ENCODE measurements around the gene ANGPTL1. TPM values are rescaled to one million over a fixed set of nuclear protein-coding genes. Genes with fewer than 3 reads are reported as not detected.

Gene ANGPTL1
- total and polyA plus RNA-seq, 10 of the 15 experiments (the other 5 are each of a cell fraction or from before 2014, with no cell fraction given), result not detected

DNA sequence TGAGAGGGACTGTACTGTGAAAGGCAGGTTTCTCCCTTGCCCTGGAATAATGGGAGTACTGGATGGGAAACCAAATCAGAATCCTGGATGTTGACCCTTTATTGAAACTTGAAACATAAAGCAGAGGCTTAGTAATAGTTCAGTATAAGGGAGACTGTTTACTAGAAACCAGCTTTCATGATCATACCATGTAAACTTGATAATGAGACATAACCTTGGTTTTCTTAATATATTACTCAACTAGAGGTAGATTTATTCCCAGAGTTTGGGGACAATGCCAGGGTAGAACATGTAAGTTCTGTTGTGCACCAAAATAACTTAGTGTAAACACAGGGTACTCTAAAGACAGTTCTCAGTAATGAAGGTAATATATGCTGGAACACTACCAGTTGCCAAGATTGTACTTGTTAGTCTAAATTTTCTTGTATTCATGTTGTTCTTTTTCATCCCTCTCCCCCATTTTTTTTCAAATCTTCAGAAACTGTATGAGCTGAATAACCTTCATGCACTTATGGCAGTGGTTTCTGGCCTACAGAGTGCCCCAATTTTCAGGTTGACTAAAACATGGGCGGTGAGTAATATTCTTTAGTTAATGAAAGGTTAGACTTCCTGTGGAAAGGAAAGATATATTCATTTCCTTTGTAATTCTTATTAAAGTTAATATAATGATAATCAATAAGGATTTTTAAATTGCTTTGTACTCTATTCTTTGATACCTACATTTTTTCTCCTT, 49.6 kb downstream of the ANGPTL1 start:
- ChIA-PET POLR2A (no interaction called here), SMC1A (ENCODE audit: uncharacterized antibody, unreplicated experiment) (no interaction called here), CTCF (interaction anchor here (0.8 kb wide), 1 partner anchor 289 kb away, joined by 3 read pairs; no protein-coding TSS in a partner anchor), RAD21 (ENCODE audit: unreplicated experiment) (no interaction called here)
- ATAC-seq (no peak), FAIRE-seq (no peak), DNase-seq (ENCODE audit: low read depth, low spot score) (no peak)
- Histone ChIP-seq H2AFZ (ENCODE audit: control insufficient read depth, low read depth, low read length) (no peak overlapping the region), H3K27ac (ENCODE audit: control insufficient read depth, insufficient read depth) (no peak overlapping the region), H3K79me2 (ENCODE audit: control insufficient read depth, insufficient read depth, low read length) (no peaks in the 10 kb centered on the region), H3K36me3 (ENCODE audit: control insufficient read depth in 2 of 2, insufficient read depth in 2 of 2, low read length in 1 of 2) (no peaks in the 10 kb centered on the region), H3K27me3 (replicated peaks in 1 of 2; ENCODE audit: control insufficient read depth in 2 of 2, insufficient read depth in 2 of 2, low read length in 1 of 2) (no peaks in the 10 kb centered on the region), H3K4me2 (ENCODE audit: control insufficient read depth, insufficient read depth) (no peak overlapping the region), H3K4me1 (ENCODE audit: control insufficient read depth, insufficient read depth, low read length) (no peaks in the 10 kb centered on the region), H4K20me1 (ENCODE audit: control insufficient read depth, insufficient read depth) (no peaks in the 10 kb centered on the region), H3K9ac (ENCODE audit: control insufficient read depth, insufficient read depth, low read length) (no peak overlapping the region), H3K4me3 (no peak overlapping the region), H3K9me3 (replicated peaks; ENCODE audit: control insufficient read depth, insufficient read depth, low read length) (no peaks in the 10 kb centered on the region)
- in situ Hi-C loops (cut with MboI), result no loop called here
- 4% methylated on average over 1 of the region's 1 CpG for WGBS (ENCODE audit: insufficient coverage, insufficient replicate concordance, low lambda C conversion rate, missing lambda C conversion rate)
- TF ChIP-seq PML (IDR thresholded peaks at IDR 0.05; ENCODE audit: low read length), result no peak
- TF ChIP-seq, protein P1, sequence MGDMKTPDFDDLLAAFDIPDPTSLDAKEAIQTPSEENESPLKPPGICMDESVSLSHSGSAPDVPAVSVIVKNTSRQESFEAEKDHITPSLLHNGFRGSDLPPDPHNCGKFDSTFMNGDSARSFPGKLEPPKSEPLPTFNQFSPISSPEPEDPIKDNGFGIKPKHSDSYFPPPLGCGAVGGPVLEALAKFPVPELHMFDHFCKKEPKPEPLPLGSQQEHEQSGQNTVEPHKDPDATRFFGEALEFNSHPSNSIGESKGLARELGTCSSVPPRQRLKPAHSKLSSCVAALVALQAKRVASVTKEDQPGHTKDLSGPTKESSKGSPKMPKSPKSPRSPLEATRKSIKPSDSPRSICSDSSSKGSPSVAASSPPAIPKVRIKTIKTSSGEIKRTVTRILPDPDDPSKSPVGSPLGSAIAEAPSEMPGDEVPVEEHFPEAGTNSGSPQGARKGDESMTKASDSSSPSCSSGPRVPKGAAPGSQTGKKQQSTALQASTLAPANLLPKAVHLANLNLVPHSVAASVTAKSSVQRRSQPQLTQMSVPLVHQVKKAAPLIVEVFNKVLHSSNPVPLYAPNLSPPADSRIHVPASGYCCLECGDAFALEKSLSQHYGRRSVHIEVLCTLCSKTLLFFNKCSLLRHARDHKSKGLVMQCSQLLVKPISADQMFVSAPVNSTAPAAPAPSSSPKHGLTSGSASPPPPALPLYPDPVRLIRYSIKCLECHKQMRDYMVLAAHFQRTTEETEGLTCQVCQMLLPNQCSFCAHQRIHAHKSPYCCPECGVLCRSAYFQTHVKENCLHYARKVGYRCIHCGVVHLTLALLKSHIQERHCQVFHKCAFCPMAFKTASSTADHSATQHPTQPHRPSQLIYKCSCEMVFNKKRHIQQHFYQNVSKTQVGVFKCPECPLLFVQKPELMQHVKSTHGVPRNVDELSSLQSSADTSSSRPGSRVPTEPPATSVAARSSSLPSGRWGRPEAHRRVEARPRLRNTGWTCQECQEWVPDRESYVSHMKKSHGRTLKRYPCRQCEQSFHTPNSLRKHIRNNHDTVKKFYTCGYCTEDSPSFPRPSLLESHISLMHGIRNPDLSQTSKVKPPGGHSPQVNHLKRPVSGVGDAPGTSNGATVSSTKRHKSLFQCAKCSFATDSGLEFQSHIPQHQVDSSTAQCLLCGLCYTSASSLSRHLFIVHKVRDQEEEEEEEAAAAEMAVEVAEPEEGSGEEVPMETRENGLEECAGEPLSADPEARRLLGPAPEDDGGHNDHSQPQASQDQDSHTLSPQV (IDR thresholded peaks at IDR 0.05), result no peak
- no peak for TF ChIP-seq BRCA1 (IDR thresholded peaks at IDR 0.05; ENCODE audit: low read depth, low read length)
- intact Hi-C loops (cut with micrococcal nuclease; ENCODE audit: unreplicated experiment), result no loop called here
- no TSS peak for BruUV-seq (replicated peaks)

All from GM12878 (cell line).